ENCODE data around the gene UBD.

Gene UBD

DNA sequence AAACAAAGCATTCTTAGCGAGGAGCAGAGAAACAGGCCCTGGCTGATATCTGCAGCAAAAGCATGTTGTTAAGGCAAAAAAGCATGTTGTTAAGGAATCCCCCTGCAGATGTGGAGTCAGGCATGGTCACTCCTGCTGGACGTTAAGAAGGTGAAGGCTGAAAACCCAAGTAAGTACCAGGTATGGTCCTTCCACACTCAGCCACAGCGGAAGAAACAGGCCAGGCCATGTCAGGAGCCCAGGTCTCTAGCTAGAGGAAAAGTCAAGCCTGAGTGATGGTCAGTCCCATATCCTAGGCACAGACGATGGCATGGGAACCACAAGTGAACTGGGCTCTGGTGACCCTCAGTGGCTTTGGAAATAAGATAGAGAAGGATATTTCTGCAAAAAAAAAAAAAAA, 39.3 kb downstream of the UBD start:
- no peak for DNase-seq

GRCh38 chr6:29519291-29520010, 40.1 kb downstream of the UBD start:
- no peak for DNase-seq

GRCh38 chr6:29517728-29518440, 41.6 kb downstream of the UBD start:
- DNase-seq, result no peak

DNA sequence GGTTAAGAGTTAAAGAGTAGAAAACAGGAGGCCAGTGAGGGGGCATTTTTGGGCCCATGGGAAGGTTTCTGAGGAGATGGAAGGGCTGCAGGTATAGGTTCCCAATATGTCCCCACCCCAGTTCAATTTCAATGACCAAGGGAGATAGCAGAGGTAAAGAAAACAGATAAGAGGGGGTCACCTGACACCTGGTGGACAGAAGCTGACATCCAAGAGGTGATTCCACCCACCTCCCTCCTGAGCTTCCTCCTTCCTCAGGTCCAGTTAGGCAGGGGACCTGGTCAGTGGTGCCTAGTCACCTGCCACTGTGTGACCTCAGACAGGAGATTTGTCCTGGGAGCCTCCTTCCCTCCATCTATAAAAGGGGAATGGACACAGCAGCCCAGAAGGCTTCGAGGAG, 42.3 kb downstream of the UBD start:
- no peak for DNase-seq

DNA sequence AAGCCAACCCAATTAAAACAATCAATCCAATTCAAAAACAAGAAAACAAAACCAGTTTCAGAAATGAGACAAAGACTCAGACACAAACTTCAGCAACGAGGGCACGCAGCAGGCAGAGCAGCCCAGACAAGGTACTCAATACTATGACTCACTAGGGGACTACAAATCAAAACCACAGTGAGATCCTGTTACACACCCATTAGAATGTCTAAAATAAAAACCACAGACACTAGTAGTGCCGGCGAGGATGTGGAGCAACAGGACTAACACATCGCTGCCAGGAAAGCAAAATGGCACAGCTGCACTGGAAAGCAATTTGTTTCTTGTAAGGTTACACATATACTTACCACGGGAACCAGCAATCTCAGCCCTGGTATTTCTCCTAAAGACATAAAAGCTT, 43.4 kb downstream of the UBD start:
- peak; percentile 72 for DNase-seq

DNA sequence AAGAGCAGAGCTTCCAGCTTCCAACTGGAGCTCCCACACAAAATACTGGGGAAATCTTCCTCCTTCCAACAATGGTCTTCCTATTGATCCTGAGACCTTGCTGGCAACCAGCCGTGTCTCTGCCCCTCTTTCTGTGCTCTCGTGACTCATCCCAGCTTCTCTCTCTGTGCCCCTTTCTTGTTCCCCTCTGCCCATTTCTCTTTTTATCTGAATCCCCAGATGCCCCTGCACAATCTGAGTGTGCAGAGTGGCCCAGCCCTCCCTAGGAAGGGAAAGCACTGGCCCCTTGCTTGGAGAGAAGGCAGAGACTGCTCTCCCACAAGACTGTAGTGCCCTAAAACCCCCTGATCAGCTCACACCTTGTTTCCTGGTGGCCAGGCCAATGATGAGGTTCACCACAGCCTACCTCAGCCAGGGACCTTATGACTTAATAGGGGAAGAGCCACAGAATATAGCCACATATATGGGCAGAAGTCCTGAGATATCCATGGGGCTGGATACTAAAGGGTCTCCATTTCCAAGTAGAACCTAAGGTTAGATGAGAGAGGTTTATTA, 48.7 kb downstream of the UBD start:
- no peak for DNase-seq

- no peak for DNase-seq
Measured at GRCh38 chr6:29510202-29510601, 49.3 kb downstream of the UBD start.

- DNase-seq, result no peak
Measured at GRCh38 chr6:29509711-29510110, 49.8 kb downstream of the UBD start.

DNA sequence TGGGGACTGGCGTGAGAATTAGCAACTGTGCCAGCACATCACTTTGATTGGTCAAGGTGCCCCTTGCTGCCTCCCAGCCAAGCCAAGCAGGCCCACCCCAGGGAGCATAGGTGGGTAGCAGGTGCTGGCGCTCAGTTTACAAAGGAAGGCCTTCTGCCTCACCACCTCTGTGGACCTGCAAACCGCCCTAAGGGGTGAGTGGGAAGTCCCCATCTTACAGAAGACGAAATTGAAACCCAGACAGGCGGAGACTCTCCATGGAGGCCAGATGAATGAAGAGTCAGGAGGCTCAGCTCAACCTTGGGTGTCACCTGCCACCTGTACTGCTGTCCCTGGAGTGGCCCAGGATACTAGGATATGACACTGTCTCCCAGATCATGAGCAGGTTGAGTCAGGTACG, 50.3 kb downstream of the UBD start:
- DNase-seq, result no peak

DNA sequence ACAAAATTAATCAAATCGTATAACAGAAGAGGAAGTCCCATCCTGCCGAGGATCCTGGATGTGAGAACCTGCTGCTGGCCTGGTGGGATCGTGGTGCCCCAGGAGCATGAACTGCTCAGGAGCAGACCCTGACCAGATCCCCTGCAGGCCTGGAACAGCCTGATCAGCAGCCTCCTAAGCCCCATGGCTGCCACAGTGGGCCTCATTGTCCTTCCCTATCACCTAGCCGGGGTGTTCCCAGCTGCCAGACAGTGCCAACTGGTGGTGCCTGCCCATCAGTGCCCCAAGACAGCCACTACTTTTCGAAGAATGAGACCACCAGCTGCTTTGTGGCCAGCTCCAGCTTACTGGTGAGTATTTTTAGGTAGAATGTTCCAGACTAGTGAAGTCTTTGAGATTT, 52.2 kb downstream of the UBD start:
- no peak for DNase-seq

- no peak for DNase-seq
Measured at GRCh38 chr6:29506446-29507067, 53.0 kb downstream of the UBD start.

DNA sequence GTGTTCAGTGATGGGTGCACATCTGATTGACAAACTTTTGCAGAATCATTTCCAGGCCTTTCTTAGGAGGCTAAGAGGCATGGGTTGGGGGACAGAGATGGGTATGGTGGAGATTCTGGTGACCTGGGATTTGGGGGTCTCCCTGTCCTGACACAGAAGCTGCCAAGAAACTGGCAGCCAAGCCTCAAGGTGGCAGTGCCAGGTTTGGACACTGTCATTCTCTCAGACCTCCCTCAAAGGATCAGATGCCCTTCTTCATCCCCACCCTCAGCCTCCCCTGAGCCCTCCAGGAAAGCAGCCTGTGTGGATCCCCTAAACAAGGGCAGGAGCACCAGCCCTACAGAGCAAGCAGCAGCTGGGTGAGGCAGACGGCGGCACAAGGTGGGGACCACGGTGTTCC, 53.7 kb downstream of the UBD start:
- no peak for DNase-seq
